Measurements from ENCODE around the gene ELAVL3.
A peak's percentile ranks its signal among the peaks of the same experiment; 100 is the strongest.
"Not testable (repeated sequence)": the region's sequence is repeated elsewhere in the genome, so short reads cannot be mapped to it uniquely, and the experiment has no call there.

Gene ELAVL3

GRCh38 chr19:11435057-11435832 is 45.6 kb downstream of the ELAVL3 start, which contains the start of the genes ODAD3 and PRKCSH:
TSS of gene ODAD3 (minus strand) at chr19:11435121. CDS start at chr19:11435016, 105 bp downstream.
TSS of gene PRKCSH (plus strand) at chr19:11435635. CDS start at chr19:11436118, 483 bp downstream.
- Histone ChIP-seq H3K4me2 (ENCODE audit: low read length, poor library complexity, severe bottlenecking) (peak within 1 kb of the TSS; percentile 91), H3K9me3 (ENCODE audit: control insufficient read depth, low read length) (no peaks in the 10 kb centered on the region), H4K8ac (ENCODE audit: low read length) (peak within 1 kb of the TSS; percentile 95), H2AFZ (ENCODE audit: low read depth, low read length) (peak within 1 kb of the TSS; percentile 98), H3K9ac (ENCODE audit: low read length) (peak within 1 kb of the TSS; percentile 95), H3K4ac (ENCODE audit: low read depth in 1 of 2, low read length in 2 of 2) (peak within 1 kb of the TSS; percentile 81 to 98), H3K14ac (ENCODE audit: low read length in 2 of 2) (peak within 1 kb of the TSS in 1 of 2 experiments; percentile 92), H3K4me3 (ENCODE audit: insufficient read depth in 1 of 2, low read depth in 1 of 2, low read length in 2 of 2) (peak within 1 kb of the TSS; percentile 82 to 99), H3K27me3 (ENCODE audit: control insufficient read depth in 1 of 2, insufficient read depth in 1 of 2, low read length in 2 of 2) (no peaks in the 10 kb centered on the region), H4K91ac (ENCODE audit: low read length) (peak within 1 kb of the TSS; percentile 92), H2BK5ac (ENCODE audit: low read depth, low read length, poor library complexity, severe bottlenecking) (no peak within 1 kb of the TSS), H3K79me1 (replicated peaks; ENCODE audit: low read length, poor library complexity, severe bottlenecking) (peaks cover 25% of the 10 kb centered on the region), H3K4me1 (ENCODE audit: control insufficient read depth, insufficient read depth, low read depth, low read length) (peaks cover 13% of the 10 kb centered on the region), H2BK15ac (ENCODE audit: low read depth, poor library complexity, severe bottlenecking) (peak within 1 kb of the TSS; percentile 76), H2BK120ac (ENCODE audit: low read depth, low read length) (no peak within 1 kb of the TSS), H3K27ac (ENCODE audit: low read length, poor library complexity, severe bottlenecking) (peak within 1 kb of the TSS; percentile 68), H3K18ac (ENCODE audit: low read depth in 1 of 2, low read length in 2 of 2) (peak within 1 kb of the TSS; percentile 75 to 84), H3K23ac (ENCODE audit: low read length in 2 of 2) (peak within 1 kb of the TSS in 1 of 2 experiments; percentile 92), H2AK5ac (ENCODE audit: low read length, severe bottlenecking) (no peak within 1 kb of the TSS), H3K36me3 (ENCODE audit: control insufficient read depth in 1 of 2, insufficient read depth in 2 of 2, low read depth in 1 of 2, low read length in 2 of 2) (peaks cover 33 to 35% of the 10 kb centered on the region in 2 experiments), H2BK12ac (ENCODE audit: low read length in 2 of 2) (peak within 1 kb of the TSS; percentile 87 to 91)
- WGBS: under 1% methylated on average over 53 of the region's 53 CpGs
- peak; percentile 100 for DNase-seq

- Histone ChIP-seq H3K27me3 (ENCODE audit: control insufficient read depth in 1 of 2, insufficient read depth in 1 of 2, low read length in 2 of 2) (no peaks in the 10 kb centered on the region), H2BK5ac (ENCODE audit: low read depth, low read length, poor library complexity, severe bottlenecking) (no peak overlapping the region), H2AFZ (ENCODE audit: low read depth, low read length) (peak overlapping the region; percentile 98), H3K4me3 (ENCODE audit: insufficient read depth in 1 of 2, low read depth in 1 of 2, low read length in 2 of 2) (peak overlapping the region; percentile 49 to 99), H2BK120ac (ENCODE audit: low read depth, low read length) (no peak overlapping the region), H3K18ac (ENCODE audit: low read depth in 1 of 2, low read length in 2 of 2) (peak overlapping the region; percentile 75 to 84), H3K14ac (ENCODE audit: low read length in 2 of 2) (peak overlapping the region in 1 of 2 experiments; percentile 69), H4K8ac (ENCODE audit: low read length) (peak overlapping the region; percentile 95), H3K4me2 (ENCODE audit: low read length, poor library complexity, severe bottlenecking) (peak overlapping the region; percentile 87), H3K27ac (ENCODE audit: low read length, poor library complexity, severe bottlenecking) (peak overlapping the region; percentile 68), H4K91ac (ENCODE audit: low read length) (peak overlapping the region; percentile 92), H2AK5ac (ENCODE audit: low read length, severe bottlenecking) (no peak overlapping the region), H3K4me1 (ENCODE audit: control insufficient read depth, insufficient read depth, low read depth, low read length) (peaks cover 13% of the 10 kb centered on the region), H3K9me3 (ENCODE audit: control insufficient read depth, low read length) (no peaks in the 10 kb centered on the region), H3K79me1 (replicated peaks; ENCODE audit: low read length, poor library complexity, severe bottlenecking) (peaks cover 22% of the 10 kb centered on the region), H2BK12ac (ENCODE audit: low read length in 2 of 2) (peak overlapping the region; percentile 87 to 91), H2BK15ac (ENCODE audit: low read depth, poor library complexity, severe bottlenecking) (peak overlapping the region; percentile 76), H3K9ac (ENCODE audit: low read length) (peak overlapping the region; percentile 95), H3K36me3 (ENCODE audit: control insufficient read depth in 1 of 2, insufficient read depth in 2 of 2, low read depth in 1 of 2, low read length in 2 of 2) (peaks cover 29 to 31% of the 10 kb centered on the region in 2 experiments), H3K23ac (ENCODE audit: low read length in 2 of 2) (peak overlapping the region in 1 of 2 experiments; percentile 24), H3K4ac (ENCODE audit: low read depth in 1 of 2, low read length in 2 of 2) (peak overlapping the region; percentile 72 to 98)
- WGBS: 19% methylated on average over 8 of the region's 9 CpGs
- DNase-seq: no peak
Observed at GRCh38 chr19:11434703-11435056, 46.2 kb downstream of the ELAVL3 start.

GRCh38 chr19:11433526-11433925 is 47.3 kb downstream of the ELAVL3 start:
- not testable (repeated sequence) for H4K91ac ChIP-seq (ENCODE audit: low read length); H3K4me2 ChIP-seq (ENCODE audit: low read length, poor library complexity, severe bottlenecking); H3K18ac ChIP-seq (ENCODE audit: low read depth in 1 of 2, low read length in 2 of 2); H2BK5ac ChIP-seq (ENCODE audit: low read depth, low read length, poor library complexity, severe bottlenecking); H3K27me3 ChIP-seq (ENCODE audit: control insufficient read depth in 1 of 2, insufficient read depth in 1 of 2, low read length in 2 of 2); H2AFZ ChIP-seq (ENCODE audit: low read depth, low read length); H3K4me3 ChIP-seq (ENCODE audit: insufficient read depth in 1 of 2, low read depth in 1 of 2, low read length in 2 of 2); H3K14ac ChIP-seq (ENCODE audit: low read length in 2 of 2); H3K23ac ChIP-seq (ENCODE audit: low read length in 2 of 2); H3K9me3 ChIP-seq (ENCODE audit: control insufficient read depth, low read length); H2AK5ac ChIP-seq (ENCODE audit: low read length, severe bottlenecking); H3K9ac ChIP-seq (ENCODE audit: low read length); DNase-seq; H3K27ac ChIP-seq (ENCODE audit: low read length, poor library complexity, severe bottlenecking); H2BK15ac ChIP-seq (ENCODE audit: low read depth, poor library complexity, severe bottlenecking); H3K4ac ChIP-seq (ENCODE audit: low read depth in 1 of 2, low read length in 2 of 2); H2BK120ac ChIP-seq (ENCODE audit: low read depth, low read length); H2BK12ac ChIP-seq (ENCODE audit: low read length in 2 of 2); H4K8ac ChIP-seq (ENCODE audit: low read length)
- H3K79me1 ChIP-seq (replicated peaks; ENCODE audit: low read length, poor library complexity, severe bottlenecking): peaks cover 17% of the 10 kb centered on the region
- peaks cover 19 to 22% of the 10 kb centered on the region in 2 experiments for H3K36me3 ChIP-seq (ENCODE audit: control insufficient read depth in 1 of 2, insufficient read depth in 2 of 2, low read depth in 1 of 2, low read length in 2 of 2)
- peaks cover 13% of the 10 kb centered on the region for H3K4me1 ChIP-seq (ENCODE audit: control insufficient read depth, insufficient read depth, low read depth, low read length)
- WGBS: 100% methylated on average over 3 of the region's 3 CpGs

- DNase-seq: no peak
- no peak overlapping the region for H2BK15ac ChIP-seq (ENCODE audit: low read depth, poor library complexity, severe bottlenecking)
- H3K14ac ChIP-seq (ENCODE audit: low read length in 2 of 2): no peak overlapping the region
- no peak overlapping the region for H2BK12ac ChIP-seq (ENCODE audit: low read length in 2 of 2)
- 91% methylated on average over 17 of the region's 19 CpGs for WGBS
- no peaks in the 10 kb centered on the region for H3K9me3 ChIP-seq (ENCODE audit: control insufficient read depth, low read length)
- H3K4me2 ChIP-seq (ENCODE audit: low read length, poor library complexity, severe bottlenecking): no peak overlapping the region
- H3K36me3 ChIP-seq (ENCODE audit: control insufficient read depth in 1 of 2, insufficient read depth in 2 of 2, low read depth in 1 of 2, low read length in 2 of 2): peaks cover 0 to 2% of the 10 kb centered on the region in 2 experiments
- no peak overlapping the region for H2BK5ac ChIP-seq (ENCODE audit: low read depth, low read length, poor library complexity, severe bottlenecking)
- H3K23ac ChIP-seq (ENCODE audit: low read length in 2 of 2): no peak overlapping the region
- H4K91ac ChIP-seq (ENCODE audit: low read length): no peak overlapping the region
- H3K27me3 ChIP-seq (ENCODE audit: control insufficient read depth in 1 of 2, insufficient read depth in 1 of 2, low read length in 2 of 2): peaks cover 23 to 25% of the 10 kb centered on the region in 2 experiments
- no peak overlapping the region for H3K27ac ChIP-seq (ENCODE audit: low read length, poor library complexity, severe bottlenecking)
- H3K4ac ChIP-seq (ENCODE audit: low read depth in 1 of 2, low read length in 2 of 2): no peak overlapping the region
- no peak overlapping the region for H4K8ac ChIP-seq (ENCODE audit: low read length)
- H3K4me3 ChIP-seq (ENCODE audit: insufficient read depth in 1 of 2, low read depth in 1 of 2, low read length in 2 of 2): no peak overlapping the region
- H3K4me1 ChIP-seq (ENCODE audit: control insufficient read depth, insufficient read depth, low read depth, low read length): peaks cover 9% of the 10 kb centered on the region
- H2AK5ac ChIP-seq (ENCODE audit: low read length, severe bottlenecking): no peak overlapping the region
- no peak overlapping the region for H2AFZ ChIP-seq (ENCODE audit: low read depth, low read length)
- no peaks in the 10 kb centered on the region for H3K79me1 ChIP-seq (replicated peaks; ENCODE audit: low read length, poor library complexity, severe bottlenecking)
- H3K9ac ChIP-seq (ENCODE audit: low read length): no peak overlapping the region
- no peak overlapping the region for H2BK120ac ChIP-seq (ENCODE audit: low read depth, low read length)
- H3K18ac ChIP-seq (ENCODE audit: low read depth in 1 of 2, low read length in 2 of 2): no peak overlapping the region
Observed at GRCh38 chr19:11426656-11427055, 54.2 kb downstream of the ELAVL3 start.

Data from mesenchymal stem cell (in vitro differentiated cells and primary cell).